Fibroblast of lung (primary cell): ENCODE measurements around the gene SEMA4D. TPM values are rescaled to one million over a fixed set of nuclear protein-coding genes. Genes with fewer than 3 reads are reported as not detected.

Experiments used
- DNase-seq, 2 donors: peaks; one replicate each; pipeline versions ENCODE4 v3.0.0 to v3.0.0-alpha.2; 2010; ENCODE audit warnings: low read depth in 2 of 2
- H2AFZ ChIP-seq: 2 replicates; pipeline ENCODE4 v1.5.1; 2012; ENCODE audit warnings: low read length, control low read depth, inconsistent platforms
- H3K27ac ChIP-seq: 2 replicates; pipeline ENCODE4 v1.5.1; 2011; ENCODE audit warnings: low read length, control low read depth; ENCODE audit not compliant: insufficient read depth
- H3K27me3 ChIP-seq: 2 replicates; pipeline ENCODE4 v1.5.1; 2011; ENCODE audit warnings: mild to moderate bottlenecking, low read length; ENCODE audit not compliant: control insufficient read depth, insufficient read depth
- H3K36me3 ChIP-seq: 2 replicates; pipeline ENCODE4 v1.5.1; 2011; ENCODE audit warnings: low read length; ENCODE audit not compliant: control insufficient read depth, insufficient read depth
- H3K4me1 ChIP-seq: 2 replicates; pipeline ENCODE4 v1.5.1; 2011; ENCODE audit warnings: low read length; ENCODE audit not compliant: control insufficient read depth, insufficient read depth; ENCODE audit errors: extremely low read depth
- H3K4me2 ChIP-seq: 2 replicates; pipeline ENCODE4 v1.5.1; 2011; ENCODE audit warnings: low read length, control low read depth; ENCODE audit not compliant: insufficient read depth; ENCODE audit errors: extremely low read depth
- H3K4me3 ChIP-seq, 4 experiments: fragments of 200-600 bp in 1 of 4; sonication (generic) in 1 of 4; replicated peaks in 1 of 4; 2 replicates each; pipeline ENCODE4 v1.5.1; 2011 to 2016; ENCODE audit warnings: low read length in 4 of 4, low read depth in 3 of 4, mild to moderate bottlenecking in 3 of 4, control low read depth in 2 of 4, inconsistent platforms in 1 of 4, mixed read lengths in 1 of 4; ENCODE audit not compliant: insufficient read depth in 1 of 4; ENCODE audit errors: control extremely low read depth in 1 of 4
- H3K79me2 ChIP-seq: 2 replicates; pipeline ENCODE4 v1.5.1; 2012; ENCODE audit warnings: mild to moderate bottlenecking, low read length, inconsistent platforms; ENCODE audit not compliant: control insufficient read depth, insufficient read depth
- H3K9ac ChIP-seq: 2 replicates; pipeline ENCODE4 v1.5.1; 2011; ENCODE audit warnings: mild to moderate bottlenecking, low read length, control low read depth; ENCODE audit not compliant: insufficient read depth
- H3K9me3 ChIP-seq: 2 replicates; pipeline ENCODE4 v1.5.1; 2012; ENCODE audit warnings: low read depth, low read length; ENCODE audit not compliant: control insufficient read depth, insufficient read depth
- H4K20me1 ChIP-seq: 2 replicates; pipeline ENCODE4 v1.5.1; 2011; ENCODE audit warnings: low read length; ENCODE audit not compliant: control insufficient read depth, insufficient read depth; ENCODE audit errors: extremely low read depth
- CTCF ChIP-seq, 2 donors: IDR thresholded peaks in 1 of 2; conservative IDR thresholded peaks in 1 of 2; 1 replicate in 1 of 2; 2 replicates in 1 of 2; pipeline ENCODE4 v1.5.1; 2011 to 2012; ENCODE audit warnings: low read length in 2 of 2, control low read depth in 1 of 2, inconsistent platforms in 1 of 2, low read depth in 1 of 2, mild to moderate bottlenecking in 1 of 2
- EZH2 ChIP-seq: IDR thresholded peaks from 2 replicates; pipeline ENCODE4 v1.5.1; 2012; ENCODE audit warnings: low read length, control low read depth, mild to moderate bottlenecking; ENCODE audit errors: missing control alignments
- polyA plus RNA-seq, 2 donors: library from polyadenylated mRNA; depleted of rRNA in 1 of 2; stranded (reverse) in 1 of 2; unstranded in 1 of 2; fragments of >200 nt; gene quantifications; 2 replicates each; pipeline ENCODE4 v1.2.1, GENCODE V29; 2011 to 2012; ENCODE audit warnings: missing spikeins in 1 of 2
- total RNA-seq: library from RNA; depleted of rRNA; stranded (reverse); fragments of >200 nt; gene quantifications from 2 replicates; pipeline ENCODE4 v1.2.1, GENCODE V29; 2014

The SEMA4D gene
- total and polyA plus RNA-seq, 2 donors (not counting 1 experiment from before 2014, with no cell fraction given), result 0.67 to 2.6 TPM

GRCh38 chr9:89398621-89399020 lies 99.3 kb downstream of the SEMA4D start:
- TF ChIP-seq CTCF (conservative IDR thresholded peaks at IDR 0.05 in 1 of 2, IDR thresholded peaks at IDR 0.05 in 1 of 2; ENCODE audit: low read depth in 1 of 2, low read length in 2 of 2), result no peak
- TF ChIP-seq EZH2, result no peak
- Histone ChIP-seq H3K27me3 (no peaks in the 10 kb centered on the region), H2AFZ (no peak overlapping the region), H3K4me1 (no peaks in the 10 kb centered on the region), H3K4me2 (no peak overlapping the region), H3K36me3 (no peaks in the 10 kb centered on the region), H3K79me2 (no peaks in the 10 kb centered on the region), H3K9me3 (no peaks in the 10 kb centered on the region), H4K20me1 (no peaks in the 10 kb centered on the region), H3K9ac (no peak overlapping the region), H3K27ac (no peak overlapping the region), H3K4me3 (no peak overlapping the region)
- no peak for DNase-seq

GRCh38 chr9:89397471-89397870 lies 100.4 kb downstream of the SEMA4D start:
- Histone ChIP-seq H3K27ac (no peak overlapping the region), H3K36me3 (no peaks in the 10 kb centered on the region), H4K20me1 (no peaks in the 10 kb centered on the region), H3K79me2 (no peaks in the 10 kb centered on the region), H3K9ac (no peak overlapping the region), H2AFZ (no peak overlapping the region), H3K4me1 (no peaks in the 10 kb centered on the region), H3K4me2 (no peak overlapping the region), H3K27me3 (no peaks in the 10 kb centered on the region), H3K4me3 (no peak overlapping the region), H3K9me3 (no peaks in the 10 kb centered on the region)
- TF ChIP-seq CTCF (conservative IDR thresholded peaks at IDR 0.05 in 1 of 2, IDR thresholded peaks at IDR 0.05 in 1 of 2; ENCODE audit: low read depth in 1 of 2, low read length in 2 of 2), result no peak
- TF ChIP-seq EZH2, result no peak
- no peak for DNase-seq

GRCh38 chr9:89395931-89396710 lies 101.8 kb downstream of the SEMA4D start:
- TF ChIP-seq EZH2 (no peak), CTCF (conservative IDR thresholded peaks at IDR 0.05 in 1 of 2, IDR thresholded peaks at IDR 0.05 in 1 of 2; ENCODE audit: low read depth in 1 of 2, low read length in 2 of 2) (no peak)

More at GRCh38 chr9:89395931-89396710, 101.8 kb downstream of the SEMA4D start:
- H3K9me3 ChIP-seq, result no peaks in the 10 kb centered on the region
- no peaks in the 10 kb centered on the region for H4K20me1 ChIP-seq
- H3K9ac ChIP-seq, result no peak overlapping the region
- no peak overlapping the region for H2AFZ ChIP-seq
- no peak overlapping the region for H3K4me3 ChIP-seq
- H3K79me2 ChIP-seq, result no peaks in the 10 kb centered on the region
- no peak for DNase-seq
- H3K4me2 ChIP-seq, result no peak overlapping the region
- no peaks in the 10 kb centered on the region for H3K36me3 ChIP-seq
- H3K27me3 ChIP-seq, result no peaks in the 10 kb centered on the region
- no peaks in the 10 kb centered on the region for H3K4me1 ChIP-seq
- no peak overlapping the region for H3K27ac ChIP-seq
